Measurements from ENCODE around the gene ROR2.
"Not testable (repeated sequence)": the region's sequence is repeated elsewhere in the genome, so short reads cannot be mapped to it uniquely, and the experiment has no call there.

Gene ROR2

DNA sequence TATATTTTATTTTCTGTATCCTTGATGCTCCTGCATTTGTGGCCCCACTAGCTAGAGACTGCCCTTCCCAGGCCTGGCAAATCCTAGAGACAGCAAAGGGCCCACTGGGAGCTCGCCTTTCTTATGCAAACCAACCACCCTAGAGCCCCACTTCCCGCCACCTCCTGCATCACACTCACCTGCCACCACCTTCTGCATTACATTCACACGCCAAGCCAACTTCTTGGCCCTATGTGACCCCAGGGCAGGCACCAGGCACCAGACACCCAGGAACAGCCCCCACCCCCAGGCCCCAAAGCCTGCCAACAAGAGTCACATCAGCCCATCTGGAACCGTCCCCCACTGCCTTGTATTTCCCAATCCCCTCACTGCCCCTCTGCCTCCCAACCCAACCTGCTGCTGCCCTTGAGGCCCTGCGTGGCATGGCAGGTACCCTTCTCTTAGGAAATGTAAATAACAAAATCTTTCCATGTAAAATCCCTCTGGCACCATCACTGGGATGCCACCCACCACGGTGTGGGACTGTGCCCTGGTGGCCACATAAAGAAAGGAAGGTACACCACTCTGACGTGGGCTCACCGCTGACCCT lies 22.0 kb downstream of the ROR2 start:
- in situ Hi-C loops (cut with MboI; ENCODE audit: low sequenced_read_pairs), result no loop called here

DNA sequence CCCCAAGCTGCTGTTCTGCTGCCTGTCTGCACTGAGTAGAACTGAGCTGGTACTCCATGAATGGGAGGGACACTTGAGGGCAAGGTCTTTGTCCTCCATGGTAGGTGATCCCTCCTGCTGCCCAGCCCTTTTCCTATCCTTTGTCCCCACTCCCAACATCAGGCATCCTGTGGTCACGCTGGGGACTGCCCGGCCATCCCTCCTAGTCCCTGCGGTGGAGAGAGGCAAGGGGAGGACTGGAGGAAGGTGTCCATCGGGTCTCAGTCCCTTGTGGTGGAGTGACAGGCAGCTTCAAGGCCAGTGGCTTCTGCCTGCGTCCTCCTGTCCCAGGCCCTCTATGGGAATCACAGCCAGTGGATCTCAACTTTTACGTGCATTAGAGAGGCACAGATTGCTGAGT lies 25.9 kb downstream of the ROR2 start:
- in situ Hi-C loops (cut with MboI; ENCODE audit: low sequenced_read_pairs), result no loop called here

DNA sequence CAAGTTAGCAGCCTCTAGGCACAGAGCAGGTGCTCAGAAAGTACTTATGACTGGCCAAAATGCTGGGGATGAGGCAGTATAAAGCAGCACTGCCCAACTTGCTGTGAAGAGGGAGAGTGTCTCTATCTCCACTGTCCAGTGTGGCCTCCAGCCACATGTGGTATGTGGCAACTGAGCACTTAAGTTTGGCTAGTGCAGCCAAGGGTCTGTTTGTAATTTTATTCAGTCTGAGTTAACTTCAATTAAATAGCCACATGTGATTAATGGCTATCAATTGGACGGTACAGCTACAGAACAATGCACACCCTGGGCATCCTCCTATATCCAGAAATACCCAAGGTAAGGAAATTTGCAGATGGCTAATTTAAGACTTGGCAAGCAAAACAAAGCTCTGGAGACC lies 26.9 kb downstream of the ROR2 start:
- in situ Hi-C loops (cut with MboI; ENCODE audit: low sequenced_read_pairs), result no loop called here

DNA sequence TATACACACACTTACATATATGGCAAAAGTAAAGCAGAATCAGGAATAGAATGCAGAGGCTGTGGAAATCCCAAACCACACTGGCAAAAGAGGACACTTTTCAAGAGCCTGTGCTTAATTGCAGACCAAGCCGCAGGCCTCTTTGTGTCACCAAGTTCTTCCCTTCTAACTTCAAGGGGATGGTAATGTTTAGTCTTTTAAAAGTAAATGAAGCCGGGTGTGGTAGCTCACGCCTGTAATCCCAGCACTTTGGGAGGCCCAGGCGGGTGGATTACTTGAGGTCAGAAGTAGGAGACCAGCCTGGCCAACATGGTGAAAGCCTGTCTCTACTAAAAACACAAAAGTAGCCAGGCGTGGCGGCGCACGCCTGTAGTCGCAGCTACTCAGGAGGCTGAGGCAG lies 28.7 kb downstream of the ROR2 start:
- in situ Hi-C loops (cut with MboI; ENCODE audit: low sequenced_read_pairs), result no loop called here

DNA sequence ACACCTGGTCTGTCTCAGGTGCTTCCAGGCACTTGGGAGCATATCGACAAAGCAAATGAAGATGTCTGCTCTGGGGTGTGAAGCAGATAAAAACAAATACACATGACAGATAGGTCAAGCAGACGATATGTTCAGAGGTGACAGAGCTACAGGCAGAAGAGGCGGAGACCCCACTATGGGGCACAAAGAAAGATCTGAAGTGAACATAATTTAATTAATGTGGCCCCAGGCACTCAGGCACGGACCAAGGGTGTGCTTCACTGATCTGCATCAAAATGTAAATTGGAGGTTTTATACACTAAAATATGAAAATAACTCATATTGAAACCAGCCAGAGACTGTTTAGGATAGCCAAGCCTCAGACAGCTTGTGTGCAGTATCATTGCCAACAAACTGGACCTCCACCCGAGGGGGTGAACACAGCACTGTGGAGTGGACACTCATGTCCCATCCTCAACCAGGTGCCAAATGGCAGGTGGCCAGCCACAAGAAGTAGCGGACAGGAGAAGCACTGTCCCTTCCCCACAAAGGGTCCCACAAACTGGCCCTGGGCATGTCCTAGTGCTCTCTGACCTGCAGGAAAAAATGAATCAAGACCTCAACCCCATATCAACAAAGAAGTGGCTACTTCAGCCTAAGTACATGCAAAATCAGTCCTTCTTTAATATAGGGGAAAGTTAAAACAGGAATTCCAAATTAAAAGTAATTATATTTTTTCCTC lies 29.2 kb downstream of the ROR2 start:
- in situ Hi-C loops (cut with MboI; ENCODE audit: low sequenced_read_pairs), result no loop called here

DNA sequence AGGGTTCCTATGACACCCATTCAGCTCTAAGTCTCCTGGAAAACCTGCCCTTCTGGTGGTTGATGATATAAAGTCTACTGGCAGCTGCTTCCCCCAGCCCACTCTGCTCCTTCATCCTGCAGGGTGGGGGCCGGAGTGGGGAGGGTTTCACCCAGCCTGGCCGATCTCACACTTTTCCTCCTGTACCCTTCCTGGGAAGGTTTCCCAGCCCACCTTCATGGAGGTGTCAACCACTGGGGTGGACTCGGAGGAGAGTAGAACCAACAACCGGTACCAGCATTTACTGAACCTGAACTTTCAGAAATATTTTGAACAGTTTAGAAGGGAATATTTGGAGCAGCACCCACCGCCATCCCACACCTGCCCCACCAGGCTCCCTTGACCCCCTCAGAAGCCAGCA lies 30.4 kb downstream of the ROR2 start:
- in situ Hi-C loops (cut with MboI; ENCODE audit: low sequenced_read_pairs), result no loop called here

DNA sequence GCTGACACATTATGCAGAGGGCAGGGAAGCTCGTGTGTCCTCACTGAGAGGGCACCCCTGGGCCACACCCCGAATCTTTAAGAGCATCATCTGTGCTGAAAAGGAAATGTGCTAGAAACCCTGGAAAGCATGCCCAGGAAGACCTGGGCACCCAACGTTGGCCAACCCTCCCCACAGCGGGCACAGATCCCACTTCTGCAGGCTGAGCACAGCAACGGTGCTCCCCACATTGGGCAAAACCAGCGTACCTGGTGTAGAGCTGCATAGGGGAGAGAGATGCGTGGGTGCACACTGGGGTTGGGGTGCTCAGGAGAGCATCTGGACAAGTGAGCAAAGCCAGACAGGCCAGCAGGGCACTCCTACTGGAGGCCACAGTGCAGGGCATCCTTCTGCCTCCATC lies 32.6 kb downstream of the ROR2 start:
- in situ Hi-C loops (cut with MboI; ENCODE audit: low sequenced_read_pairs), result no loop called here

DNA sequence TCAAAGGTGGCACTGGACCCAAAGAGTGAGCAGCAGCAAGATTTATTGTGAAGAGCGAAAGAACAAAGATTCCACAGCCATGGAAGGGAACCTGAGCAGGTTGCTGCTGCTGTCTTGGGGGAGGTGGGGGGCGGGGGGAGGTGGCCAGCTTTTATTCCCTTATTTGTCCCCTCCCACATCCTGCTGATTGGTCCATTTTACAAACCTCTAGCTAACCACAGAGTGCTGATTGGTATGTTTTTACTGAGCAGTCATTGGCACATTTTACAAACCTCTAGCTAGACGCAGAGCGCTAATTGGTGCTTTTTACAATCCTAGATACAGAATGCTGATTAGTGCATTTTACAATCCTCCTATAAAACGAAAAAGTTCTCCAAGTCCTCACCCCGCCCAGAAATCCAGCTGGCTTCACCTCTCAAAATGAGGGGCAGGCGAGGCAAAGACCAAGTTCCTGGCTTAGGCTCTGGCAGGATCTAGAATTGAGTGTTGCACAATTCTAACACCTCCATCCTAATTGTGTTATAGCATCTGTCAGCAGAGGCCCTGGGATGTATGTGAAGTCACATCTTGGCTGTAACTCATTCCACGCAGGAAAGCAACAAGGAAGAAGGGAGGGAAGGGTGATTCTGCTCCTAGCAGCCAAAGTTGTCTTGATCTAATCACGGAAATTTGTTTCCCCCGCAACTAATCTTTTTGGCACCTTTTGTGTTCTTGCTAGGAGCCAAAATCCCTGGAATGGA lies 34.3 kb downstream of the ROR2 start:
- in situ Hi-C loops (cut with MboI; ENCODE audit: low sequenced_read_pairs), result no loop called here

DNA sequence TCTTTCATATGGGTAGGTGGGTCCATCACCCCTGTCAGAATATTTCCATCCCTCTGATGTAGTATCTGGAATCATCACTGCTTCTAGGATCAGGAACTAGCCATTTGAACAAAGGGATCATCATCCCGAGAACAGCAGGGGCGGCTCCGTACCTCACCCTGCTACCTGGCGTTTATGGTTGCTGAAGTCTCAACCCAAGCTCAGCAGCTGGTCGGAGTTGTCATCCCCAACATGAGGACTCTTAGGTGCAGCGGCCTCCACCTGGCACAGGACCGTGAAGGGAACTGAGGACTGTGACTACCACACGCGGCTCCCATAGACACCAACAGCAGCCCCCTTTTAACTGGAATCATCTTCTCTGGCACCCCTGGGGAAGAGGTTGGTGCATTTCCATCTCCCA lies 35.1 kb downstream of the ROR2 start:
- in situ Hi-C loops (cut with MboI; ENCODE audit: low sequenced_read_pairs), result no loop called here

DNA sequence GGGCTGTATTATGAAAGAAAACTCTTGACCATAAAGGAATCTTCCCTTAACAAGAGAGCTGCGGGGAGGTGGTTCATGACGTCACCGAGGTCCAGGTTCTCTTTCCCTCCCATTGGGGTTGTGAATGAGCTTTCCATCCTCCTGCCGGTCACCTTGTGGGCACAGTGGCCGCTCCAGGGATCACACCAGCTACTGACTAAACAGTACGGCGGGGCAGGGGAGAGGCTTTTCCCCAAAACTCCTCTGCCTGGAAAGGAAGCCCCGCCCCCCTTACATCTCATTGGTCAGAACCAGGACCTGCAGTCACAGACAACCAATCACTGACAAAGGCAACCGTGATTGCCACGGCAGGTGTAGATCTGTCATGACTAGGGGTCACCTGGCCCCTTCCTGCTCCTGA lies 35.6 kb downstream of the ROR2 start:
- in situ Hi-C loops (cut with MboI; ENCODE audit: low sequenced_read_pairs), result no loop called here

DNA sequence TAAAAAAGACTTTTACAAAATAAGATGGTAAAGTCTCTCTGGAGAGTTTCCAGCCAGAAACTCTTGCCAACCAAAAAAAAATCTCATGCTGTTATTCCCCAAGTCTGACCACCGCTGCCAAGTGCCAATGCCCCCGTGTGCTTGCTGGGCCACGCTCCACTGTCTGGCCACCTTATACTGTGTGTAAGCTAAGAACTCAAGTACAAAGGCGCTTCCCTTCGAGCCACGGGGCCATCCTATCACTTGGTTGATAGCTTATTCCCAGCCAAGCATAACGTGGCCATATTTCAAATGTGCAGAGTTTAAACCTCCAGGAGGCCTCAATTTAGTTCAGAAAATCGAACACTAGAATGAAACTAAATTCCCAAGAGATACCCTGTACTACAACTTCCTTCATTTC lies 36.0 kb downstream of the ROR2 start:
- in situ Hi-C loops (cut with MboI; ENCODE audit: low sequenced_read_pairs), result no loop called here

DNA sequence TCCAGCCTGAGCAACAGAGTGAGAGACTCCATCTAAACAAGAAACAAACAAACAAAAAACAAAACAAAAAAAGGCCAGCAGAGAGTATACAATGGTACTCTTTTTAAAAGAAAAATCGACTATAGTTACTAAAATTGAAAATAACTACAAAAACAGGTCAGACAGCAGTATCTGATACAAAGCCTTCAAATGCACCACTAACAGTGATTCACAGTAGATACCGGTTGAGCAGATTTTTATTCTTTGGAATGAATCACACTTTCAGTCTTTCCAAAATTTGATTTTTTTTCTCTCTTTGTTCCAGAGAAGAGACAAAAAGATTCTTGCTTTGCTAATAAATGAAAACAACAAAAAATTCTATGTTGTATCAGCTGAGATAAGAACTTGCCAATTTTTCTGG lies 36.9 kb downstream of the ROR2 start:
- in situ Hi-C loops (cut with MboI; ENCODE audit: low sequenced_read_pairs), result no loop called here

DNA sequence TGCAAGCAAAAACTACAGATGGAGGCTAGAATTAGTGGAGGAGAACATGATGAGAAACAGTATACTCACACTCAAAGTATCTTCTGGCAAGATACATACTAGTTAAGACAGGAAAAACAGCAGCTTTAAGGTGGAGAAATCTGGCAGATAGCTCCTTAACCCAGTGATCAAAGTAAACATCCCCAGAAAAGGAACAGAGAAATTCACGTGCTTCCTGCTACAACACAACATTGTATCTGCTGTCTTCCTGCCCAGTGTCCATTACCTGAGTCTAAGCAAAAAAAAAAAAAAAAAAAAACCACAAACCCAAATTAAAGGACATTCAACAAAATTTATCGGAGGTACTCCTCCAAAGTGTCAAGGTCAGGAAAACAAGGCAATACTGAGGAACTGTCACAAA lies 38.4 kb downstream of the ROR2 start:
- in situ Hi-C loops (cut with MboI; ENCODE audit: low sequenced_read_pairs), result no loop called here

DNA sequence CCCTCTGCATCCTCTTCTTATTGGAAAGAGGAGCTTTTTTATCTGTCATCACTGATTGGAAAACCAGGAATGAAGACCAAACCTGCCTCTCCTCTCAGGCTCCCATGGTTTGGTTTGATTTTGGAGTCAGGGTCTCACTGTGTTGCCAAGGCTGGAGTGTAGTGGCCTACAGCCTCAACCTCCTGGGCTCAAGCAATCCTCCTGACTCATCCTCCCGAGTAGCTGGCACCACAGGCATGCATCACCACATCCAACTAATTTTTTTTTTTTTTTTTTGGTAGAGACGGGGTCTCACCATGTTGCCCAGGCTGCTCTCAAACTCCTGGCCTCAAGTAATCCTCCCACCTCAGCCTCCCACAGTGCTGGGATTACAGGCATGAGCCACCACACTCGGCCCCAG lies 40.8 kb downstream of the ROR2 start:
- in situ Hi-C loops (cut with MboI; ENCODE audit: low sequenced_read_pairs), result not testable (repeated sequence)

DNA sequence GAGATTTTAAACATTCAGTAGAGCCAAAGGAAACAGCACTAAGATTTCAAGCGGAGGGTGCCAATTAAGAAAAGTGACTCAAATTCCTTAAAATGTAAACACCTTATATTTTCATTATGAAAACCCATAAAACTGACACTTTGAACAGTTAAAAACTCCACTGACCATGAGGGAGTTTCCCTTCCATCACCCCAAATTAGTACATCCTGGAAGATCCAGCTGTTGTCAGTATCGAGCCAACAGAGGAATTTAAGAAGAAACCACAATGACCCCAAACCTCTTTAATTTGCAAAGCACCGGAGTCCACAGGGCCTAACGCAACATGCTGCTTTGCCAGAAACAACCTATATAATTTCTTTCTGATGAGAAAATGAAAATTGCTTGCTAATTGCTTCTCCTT lies 41.3 kb downstream of the ROR2 start:
- in situ Hi-C loops (cut with MboI; ENCODE audit: low sequenced_read_pairs), result no loop called here

DNA sequence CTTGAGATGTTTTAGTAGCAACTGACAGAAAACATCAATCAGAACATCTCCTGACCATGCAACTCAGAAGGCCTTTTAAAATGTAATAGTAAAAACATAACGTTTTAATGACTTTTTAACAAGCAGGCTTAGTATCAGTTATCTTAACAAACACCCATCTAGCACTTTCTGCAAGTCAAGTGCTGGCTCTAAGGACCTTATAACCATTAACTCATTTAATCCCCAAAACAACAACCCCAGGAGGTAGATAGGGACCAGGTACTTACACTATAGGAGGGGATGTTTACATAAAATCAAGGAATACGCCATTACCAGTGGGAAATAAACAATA lies 41.8 kb downstream of the ROR2 start:
- in situ Hi-C loops (cut with MboI; ENCODE audit: low sequenced_read_pairs), result no loop called here

DNA sequence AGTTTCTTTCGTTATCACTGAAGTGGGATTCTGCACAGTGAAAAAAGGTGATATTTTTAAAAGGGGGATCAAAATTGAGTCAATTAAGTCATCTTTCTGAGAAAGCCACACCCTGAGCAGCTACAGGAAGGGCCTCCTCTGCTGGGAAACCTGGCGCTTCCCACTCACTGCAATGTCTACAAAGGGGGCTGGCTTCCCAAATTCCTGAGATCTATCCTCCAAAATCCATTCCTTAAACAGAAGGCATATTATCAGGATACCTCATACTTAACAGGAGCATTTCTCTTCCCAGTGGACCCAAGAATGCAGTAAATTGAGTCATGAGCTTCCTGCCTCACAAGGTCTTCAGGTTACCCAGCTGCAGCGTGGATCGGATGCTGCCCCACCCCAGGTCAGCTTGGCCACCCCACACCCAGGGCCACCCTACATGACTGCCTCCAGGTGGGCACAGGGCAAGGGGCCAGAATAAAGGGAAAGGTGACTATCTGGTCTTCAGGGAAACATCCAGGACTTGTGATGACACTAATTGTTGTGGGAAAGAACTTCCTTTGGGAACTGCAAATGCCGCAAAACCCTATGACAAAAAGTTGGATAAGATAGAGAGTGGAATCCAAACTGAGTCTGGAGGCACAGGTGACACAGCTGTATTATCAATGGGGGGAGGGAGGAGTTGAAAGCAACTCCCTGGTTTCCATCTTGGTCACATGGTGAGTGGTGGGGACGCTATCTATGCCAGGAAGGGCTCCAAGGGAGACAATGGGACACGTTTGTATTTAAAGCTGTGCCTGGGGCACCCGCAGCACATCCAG lies 42.3 kb downstream of the ROR2 start:
- in situ Hi-C loops (cut with MboI; ENCODE audit: low sequenced_read_pairs), result no loop called here

DNA sequence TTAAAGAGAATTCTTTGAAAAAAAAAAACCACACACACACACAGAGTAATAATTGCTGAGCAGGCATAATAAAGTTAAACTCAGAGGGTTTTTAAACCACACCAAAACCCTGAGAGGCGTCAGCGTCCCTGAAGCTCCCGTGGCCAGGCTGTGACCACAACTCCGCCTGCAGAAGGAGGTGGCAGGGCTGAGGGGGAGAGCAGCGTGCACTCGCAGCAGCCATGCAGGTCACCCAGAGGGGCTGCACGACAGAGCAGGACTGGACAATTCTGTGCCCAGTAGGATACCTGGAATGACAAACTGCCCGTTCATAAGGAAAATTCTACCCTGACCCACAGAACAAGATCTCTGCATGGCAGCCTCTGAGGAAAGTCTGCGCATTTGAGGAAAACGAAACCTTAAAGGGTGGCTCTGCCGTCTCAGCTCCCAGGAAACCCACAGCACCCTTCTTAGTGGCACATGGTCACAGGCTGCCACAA lies 44.0 kb downstream of the ROR2 start:
- in situ Hi-C loops (cut with MboI; ENCODE audit: low sequenced_read_pairs), result no loop called here

DNA sequence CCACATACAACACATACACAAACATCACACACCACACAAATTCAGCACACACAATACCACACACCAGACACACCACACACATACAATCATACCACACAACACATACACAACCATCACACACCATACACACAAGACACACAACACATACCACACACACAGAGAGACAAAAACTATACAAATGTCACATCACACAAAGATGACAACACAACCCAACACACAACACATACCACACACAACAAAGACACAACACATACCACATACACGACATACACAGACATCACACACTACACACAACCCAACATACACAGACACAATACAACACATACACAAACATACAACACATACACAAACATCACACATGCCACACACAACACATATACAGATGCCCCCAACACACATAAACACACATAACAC lies 44.8 kb downstream of the ROR2 start:
- in situ Hi-C loops (cut with MboI; ENCODE audit: low sequenced_read_pairs), result no loop called here

DNA sequence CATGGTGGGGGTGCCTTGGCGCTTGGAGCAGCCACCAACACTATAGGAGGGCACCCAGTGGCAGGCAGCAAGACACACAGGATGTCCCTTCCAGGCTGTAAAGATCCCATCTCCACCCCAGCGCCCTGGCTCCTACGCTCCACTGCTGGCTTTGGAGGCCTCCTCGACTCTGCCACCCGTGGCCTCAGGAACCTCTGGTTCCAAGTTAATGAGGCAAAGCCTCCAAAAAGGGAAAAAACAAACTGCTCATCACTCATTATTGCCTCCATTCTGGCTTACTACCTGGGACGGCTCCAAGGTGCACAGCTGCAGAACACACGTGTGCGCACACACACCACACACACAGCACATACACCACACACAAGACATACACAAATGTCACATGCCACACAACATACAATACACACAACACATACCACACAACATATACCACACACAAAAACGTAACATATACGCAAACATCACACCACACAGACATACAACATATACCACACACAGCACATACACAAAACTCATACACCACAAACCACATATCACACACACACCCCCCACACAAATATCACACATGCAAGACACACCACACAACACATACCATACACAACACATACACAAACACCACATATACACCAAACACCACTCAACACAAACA lies 45.3 kb downstream of the ROR2 start:
- in situ Hi-C loops (cut with MboI; ENCODE audit: low sequenced_read_pairs), result no loop called here
